IPS-15b (cell line): ENCODE data around the gene SYTL2.

Experiments
- H3K27me3 ChIP-seq: one replicate; pipeline ENCODE4 v1.6.1; 2013; ENCODE audit warnings: low read length; ENCODE audit not compliant: control insufficient read depth, insufficient read depth
- H3K36me3 ChIP-seq: one replicate; pipeline ENCODE4 v1.6.1; 2013; ENCODE audit warnings: low read length; ENCODE audit not compliant: control insufficient read depth, insufficient read depth
- H3K4me1 ChIP-seq: one replicate; pipeline ENCODE4 v1.6.1; 2013; ENCODE audit warnings: mild to moderate bottlenecking, low read length; ENCODE audit not compliant: control insufficient read depth, insufficient read depth
- H3K4me3 ChIP-seq: one replicate; pipeline ENCODE4 v1.5.1; 2013; ENCODE audit warnings: low read depth, low read length
- H3K9ac ChIP-seq: one replicate; pipeline ENCODE4 v1.6.1; 2013; ENCODE audit warnings: low read depth, mild to moderate bottlenecking, low read length
- H3K9me3 ChIP-seq: one replicate; pipeline ENCODE4 v1.6.1; 2013; ENCODE audit warnings: mild to moderate bottlenecking, low read length; ENCODE audit not compliant: control insufficient read depth, insufficient read depth

The SYTL2 gene

DNA sequence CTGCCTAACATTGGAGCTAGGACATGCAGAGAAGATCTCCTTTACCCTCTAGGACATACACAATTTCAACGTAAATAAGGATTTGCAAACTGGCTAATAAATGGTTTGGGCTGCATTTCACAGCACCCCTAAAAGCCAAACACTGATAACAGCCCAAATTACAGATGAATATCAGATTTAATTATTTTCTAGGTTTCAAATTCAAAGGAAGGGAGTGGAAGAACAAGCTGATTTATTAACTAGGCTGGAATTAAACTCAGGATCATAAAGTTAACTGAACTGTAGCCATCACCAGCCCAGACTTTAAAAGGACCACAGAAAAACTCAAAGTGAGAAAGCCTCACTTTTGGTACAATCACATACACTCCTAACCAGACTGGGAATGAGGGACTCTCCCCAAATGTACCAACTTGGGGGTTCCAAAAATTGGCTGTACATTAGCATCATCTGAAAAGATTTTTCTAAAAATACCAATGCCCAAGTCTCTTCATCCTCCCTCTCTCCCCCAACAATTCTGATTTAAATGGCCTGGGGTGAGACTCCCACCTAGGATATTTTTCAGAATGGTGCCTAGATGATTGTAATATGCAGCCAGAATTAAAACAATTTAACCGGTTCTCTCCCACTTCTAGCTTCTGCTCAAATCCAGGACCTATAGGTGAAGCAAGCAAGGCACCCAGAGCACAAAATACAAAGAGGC lies 43.5 kb downstream of the SYTL2 start:
- Histone ChIP-seq H3K36me3 (no peaks in the 10 kb centered on the region), H3K4me3 (no peak overlapping the region), H3K4me1 (peaks cover under 1% of the 10 kb centered on the region), H3K9ac (no peak overlapping the region), H3K27me3 (no peaks in the 10 kb centered on the region), H3K9me3 (no peaks in the 10 kb centered on the region)

DNA sequence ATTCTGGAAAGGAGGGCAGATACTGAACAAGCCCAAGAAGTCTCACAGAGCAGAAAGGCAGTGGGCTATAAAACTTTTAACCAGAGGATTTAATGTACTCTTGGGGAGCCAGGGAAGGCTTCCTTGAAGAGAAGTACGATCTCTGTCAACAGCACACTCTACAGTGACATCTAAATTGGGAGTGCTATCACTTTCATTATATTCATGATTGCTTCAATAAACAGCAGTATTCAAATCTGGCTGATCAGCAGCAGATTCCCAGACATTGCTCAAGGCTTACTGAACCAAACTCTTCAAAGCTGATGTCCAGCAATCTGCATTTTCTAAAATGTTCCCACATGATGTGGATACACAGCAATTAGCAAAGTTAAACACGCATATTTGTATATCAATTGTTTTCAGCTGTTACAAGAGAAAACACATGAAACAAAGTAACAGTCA lies 44.2 kb downstream of the SYTL2 start:
- H3K36me3 ChIP-seq = no peaks in the 10 kb centered on the region
- H3K4me1 ChIP-seq = no peaks in the 10 kb centered on the region
- H3K9me3 ChIP-seq = no peaks in the 10 kb centered on the region
- no peak overlapping the region for H3K9ac ChIP-seq
- no peaks in the 10 kb centered on the region for H3K27me3 ChIP-seq
- H3K4me3 ChIP-seq = no peak overlapping the region

DNA sequence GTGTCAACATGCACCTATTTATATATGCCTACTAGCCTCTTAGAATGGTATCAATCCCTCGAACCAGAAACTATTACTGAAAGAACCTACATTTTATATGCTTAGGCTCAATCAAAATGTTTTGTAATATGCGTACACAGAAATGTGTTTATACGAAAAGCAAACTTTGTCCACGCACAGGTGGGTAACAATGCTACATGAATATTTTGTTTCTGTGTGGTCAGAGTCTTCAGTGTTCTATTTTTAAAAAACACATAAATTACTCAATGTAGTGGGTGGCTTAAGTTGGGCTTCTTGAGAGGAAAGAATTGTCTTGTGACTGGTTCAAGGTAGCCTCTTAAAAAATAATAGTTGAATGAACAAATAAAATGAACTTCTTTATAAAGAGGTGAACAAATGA lies 46.1 kb downstream of the SYTL2 start:
- Histone ChIP-seq H3K36me3 (no peaks in the 10 kb centered on the region), H3K9me3 (no peaks in the 10 kb centered on the region), H3K4me3 (no peak overlapping the region), H3K9ac (no peak overlapping the region), H3K27me3 (no peaks in the 10 kb centered on the region), H3K4me1 (no peaks in the 10 kb centered on the region)

DNA sequence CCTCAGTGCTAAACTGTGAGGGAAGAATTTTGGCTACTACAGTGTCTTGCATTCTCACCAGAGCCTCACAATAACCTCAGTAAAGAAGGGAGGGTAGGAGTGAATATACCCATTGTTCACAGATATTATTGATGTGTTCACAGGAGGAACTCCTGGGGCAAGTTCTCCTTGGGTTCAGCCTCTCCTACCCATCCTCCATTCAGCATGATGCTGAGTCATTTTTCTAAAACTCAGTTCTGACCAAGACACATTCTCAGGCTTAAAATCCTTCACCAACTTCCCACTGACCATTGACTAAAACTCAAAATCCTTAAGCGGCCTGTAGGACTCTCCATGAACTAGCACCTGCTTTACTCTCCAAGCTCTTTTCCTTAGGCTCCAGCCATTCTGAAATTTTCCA lies 48.7 kb downstream of the SYTL2 start:
- no peaks in the 10 kb centered on the region for H3K27me3 ChIP-seq

DNA sequence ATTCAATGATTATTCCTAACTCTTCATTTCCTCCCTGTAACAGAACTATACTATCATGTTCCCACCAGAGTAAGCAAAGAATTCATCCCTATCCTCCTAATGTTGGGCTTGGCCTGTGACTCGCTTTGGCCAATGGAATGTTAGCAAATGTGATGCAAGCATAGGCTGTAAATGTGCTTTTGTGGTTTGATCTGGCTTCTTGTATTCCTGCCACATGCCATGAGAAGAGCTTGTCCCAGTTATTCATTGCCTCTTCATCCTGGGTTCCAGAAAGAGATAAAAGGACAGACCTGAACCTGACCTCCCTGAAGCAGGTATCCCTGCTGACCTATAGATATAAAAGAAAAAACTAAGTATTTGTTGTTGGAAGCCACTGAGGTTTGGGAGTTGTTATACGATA lies 51.0 kb downstream of the SYTL2 start:
- Histone ChIP-seq H3K4me3 (no peak overlapping the region), H3K4me1 (no peaks in the 10 kb centered on the region), H3K36me3 (no peaks in the 10 kb centered on the region), H3K9ac (no peak overlapping the region), H3K27me3 (no peaks in the 10 kb centered on the region), H3K9me3 (no peaks in the 10 kb centered on the region)

More for the DNA sequence above, 48.7 kb downstream of the SYTL2 start:
- H3K4me3 ChIP-seq = no peak overlapping the region
- H3K36me3 ChIP-seq = no peaks in the 10 kb centered on the region
- no peak overlapping the region for H3K9ac ChIP-seq
- H3K9me3 ChIP-seq = no peaks in the 10 kb centered on the region
- H3K4me1 ChIP-seq = no peaks in the 10 kb centered on the region

DNA sequence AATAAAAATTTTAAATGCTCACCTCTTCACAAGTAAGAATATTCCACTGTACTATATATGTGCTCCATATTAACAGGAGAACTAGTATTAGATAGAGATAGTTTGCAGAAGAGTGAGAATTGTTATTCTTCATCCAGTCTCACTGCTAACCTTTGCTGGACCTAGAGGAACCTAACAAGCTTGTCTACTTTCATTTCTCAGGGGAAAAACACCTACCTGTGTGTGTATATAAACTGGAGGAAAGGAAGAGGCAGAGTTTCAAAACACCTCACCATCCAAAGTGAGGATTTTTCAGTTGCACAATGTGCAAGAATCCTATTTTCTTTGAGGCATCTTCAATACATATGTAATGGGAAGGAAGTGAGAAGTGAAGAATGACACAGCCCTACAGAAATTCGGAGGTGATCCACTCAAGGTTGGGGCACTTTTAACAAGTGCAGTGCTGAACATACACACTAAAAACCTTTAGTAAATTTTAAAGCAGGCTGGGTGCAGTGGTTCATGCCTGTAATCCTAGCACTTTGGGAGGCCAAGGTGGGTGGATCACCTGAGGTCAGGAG lies 52.4 kb downstream of the SYTL2 start:
- Histone ChIP-seq H3K4me3 (no peak overlapping the region), H3K27me3 (no peaks in the 10 kb centered on the region), H3K4me1 (no peaks in the 10 kb centered on the region), H3K9me3 (no peaks in the 10 kb centered on the region), H3K36me3 (no peaks in the 10 kb centered on the region), H3K9ac (no peak overlapping the region)

DNA sequence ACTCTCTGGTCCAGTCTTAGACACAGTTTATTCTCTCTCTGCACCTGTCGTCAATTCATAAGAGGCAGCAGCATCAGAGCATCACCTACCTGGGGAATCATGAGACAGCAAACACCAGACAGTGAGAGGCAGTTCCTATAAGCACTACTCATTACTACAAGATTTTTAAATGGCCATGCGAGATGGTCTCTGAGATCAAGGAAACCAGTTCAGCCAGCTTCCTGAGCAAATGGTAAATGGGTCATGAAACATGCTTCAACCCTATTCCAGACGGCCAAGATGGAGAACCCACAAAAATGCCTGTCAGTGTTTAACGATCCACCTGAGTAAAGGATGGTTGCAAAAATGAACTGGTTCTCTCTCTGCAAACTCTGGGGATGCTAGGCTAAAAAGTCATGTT lies 52.9 kb downstream of the SYTL2 start:
- H3K4me3 ChIP-seq = no peak overlapping the region
- H3K36me3 ChIP-seq = no peaks in the 10 kb centered on the region
- no peaks in the 10 kb centered on the region for H3K9me3 ChIP-seq
- H3K27me3 ChIP-seq = no peaks in the 10 kb centered on the region
- no peaks in the 10 kb centered on the region for H3K4me1 ChIP-seq
- no peak overlapping the region for H3K9ac ChIP-seq

DNA sequence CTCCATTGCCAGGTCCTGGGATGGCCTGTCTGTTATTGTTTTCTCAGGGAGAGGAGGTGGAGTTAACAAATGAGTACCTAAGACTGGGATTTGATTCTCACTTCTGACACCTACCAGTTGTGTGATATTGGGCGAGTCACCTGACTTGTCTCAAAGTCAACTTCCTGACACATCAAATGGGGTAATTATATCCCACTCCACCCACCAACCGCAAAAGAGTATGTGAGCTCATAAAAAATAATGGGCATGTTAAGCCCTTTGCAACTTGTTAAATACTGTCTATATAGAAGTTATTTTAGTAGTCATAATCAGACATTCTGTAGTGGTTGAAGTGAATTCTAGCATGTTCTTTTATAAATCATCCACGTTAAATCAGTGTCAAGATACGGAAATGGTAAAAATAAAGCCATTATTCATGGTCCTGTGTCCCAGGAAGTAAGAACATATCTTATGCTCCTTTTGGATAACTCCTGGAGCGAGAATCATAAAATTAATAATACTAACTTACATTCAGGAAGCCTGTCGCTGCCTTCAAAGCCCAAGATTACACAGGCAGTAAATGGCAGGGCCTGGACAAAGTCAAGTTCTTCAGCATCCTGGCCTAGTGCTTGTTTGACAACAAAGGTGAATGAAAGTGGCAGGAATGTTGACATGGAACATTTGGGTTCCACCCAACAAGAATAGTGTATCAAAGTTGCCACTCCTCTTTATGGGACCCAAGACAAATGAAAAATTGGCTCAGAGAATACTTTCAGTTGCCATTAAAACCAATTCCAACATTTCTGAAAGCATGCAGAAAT lies 54.3 kb downstream of the SYTL2 start:
- Histone ChIP-seq H3K9ac (no peak overlapping the region), H3K4me1 (no peaks in the 10 kb centered on the region), H3K4me3 (no peak overlapping the region), H3K9me3 (no peaks in the 10 kb centered on the region), H3K27me3 (no peaks in the 10 kb centered on the region), H3K36me3 (no peaks in the 10 kb centered on the region)

DNA sequence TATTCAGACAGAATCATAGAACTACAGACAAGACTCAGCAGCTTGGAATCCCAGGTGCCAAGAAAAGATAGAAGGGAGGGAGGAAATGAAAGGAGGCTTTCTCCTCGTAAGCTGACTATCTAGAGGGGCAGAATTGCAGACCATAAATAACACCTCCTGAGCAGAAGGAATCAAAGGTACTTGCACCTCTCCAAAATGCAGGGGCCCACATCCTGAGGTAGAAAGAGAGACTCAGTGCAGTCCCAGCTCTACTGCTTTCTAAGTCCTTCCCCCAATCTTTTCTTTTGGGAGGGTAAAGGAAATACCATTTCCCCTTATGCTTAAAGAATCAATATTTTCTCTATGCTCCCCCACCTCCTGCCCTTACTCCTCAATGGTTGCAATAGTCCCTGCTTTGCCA lies 55.2 kb downstream of the SYTL2 start:
- Histone ChIP-seq H3K36me3 (no peaks in the 10 kb centered on the region), H3K4me1 (no peaks in the 10 kb centered on the region), H3K4me3 (no peak overlapping the region), H3K9me3 (no peaks in the 10 kb centered on the region), H3K9ac (no peak overlapping the region), H3K27me3 (no peaks in the 10 kb centered on the region)

DNA sequence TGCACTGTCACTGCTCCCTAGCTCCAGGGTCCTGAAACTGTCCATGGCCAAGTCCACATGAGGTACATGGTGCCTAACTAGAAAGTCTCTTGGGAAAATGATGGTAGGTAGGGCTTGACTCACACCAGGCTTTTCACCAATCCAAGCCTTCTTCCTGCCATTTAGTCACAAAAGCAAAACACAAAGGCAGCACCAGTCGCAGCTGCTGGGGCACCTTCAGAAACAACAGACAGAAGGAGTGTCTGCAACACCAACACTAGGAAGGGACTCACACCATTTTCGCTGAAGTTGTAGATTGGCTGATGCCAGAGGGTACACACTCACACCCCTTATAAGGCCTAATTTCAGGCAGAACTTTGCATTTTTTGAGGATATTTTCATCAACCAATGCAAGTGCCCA lies 55.7 kb downstream of the SYTL2 start:
- Histone ChIP-seq H3K27me3 (no peaks in the 10 kb centered on the region), H3K4me3 (no peak overlapping the region), H3K9ac (no peak overlapping the region)

DNA sequence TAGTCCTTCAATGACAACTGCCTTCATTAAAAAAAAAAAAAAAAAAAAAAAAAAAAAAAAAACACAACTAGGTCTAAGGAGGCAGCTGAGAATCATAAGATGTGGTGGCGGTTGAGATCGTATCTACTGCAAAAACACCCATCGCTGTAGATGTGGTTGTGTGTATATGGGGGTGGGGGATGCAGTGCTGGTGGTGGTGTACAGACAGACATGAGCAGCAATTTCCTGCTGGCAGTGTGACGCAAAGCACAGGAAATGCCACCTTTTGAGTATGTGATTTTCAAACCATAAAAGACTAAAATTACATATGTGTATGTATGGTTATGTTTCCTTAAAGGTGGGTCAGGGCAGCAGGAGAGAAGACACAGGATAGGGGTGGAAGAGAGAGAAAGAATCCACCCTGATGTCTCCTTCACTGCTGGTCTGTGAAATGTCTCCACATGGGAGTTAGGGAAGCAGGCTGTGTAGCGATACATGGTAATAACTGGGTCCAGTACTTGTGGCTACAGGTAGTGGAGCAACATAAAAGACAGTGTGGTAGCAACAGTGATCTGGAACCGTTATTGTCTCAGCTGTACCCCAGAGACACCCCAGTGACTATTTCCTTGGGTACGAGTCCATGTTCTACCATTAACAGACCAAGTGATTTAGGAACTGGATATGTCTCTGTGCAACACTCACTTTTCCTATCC lies 57.9 kb downstream of the SYTL2 start:
- Histone ChIP-seq H3K4me1 (peaks cover 16% of the 10 kb centered on the region), H3K9me3 (no peaks in the 10 kb centered on the region), H3K9ac (no peak overlapping the region), H3K27me3 (no peaks in the 10 kb centered on the region), H3K36me3 (no peaks in the 10 kb centered on the region), H3K4me3 (no peak overlapping the region)

More for the DNA sequence above, 55.7 kb downstream of the SYTL2 start:
- no peaks in the 10 kb centered on the region for H3K4me1 ChIP-seq
- no peaks in the 10 kb centered on the region for H3K9me3 ChIP-seq
- H3K36me3 ChIP-seq = no peaks in the 10 kb centered on the region
